GM12873 (cell line): ENCODE data around the gene PLA2G3.

Experiments used
- TF ChIP-seq, protein P1 (sequence below): IDR thresholded peaks from 2 replicates; pipeline ENCODE4 v1.5.1; 2012; ENCODE audit warnings: low read depth, mild to moderate bottlenecking, moderate library complexity, low read length, control low read depth; ENCODE audit not compliant: insufficient read depth; ENCODE audit errors: missing control alignments

PLA2G3 gene

DNA sequence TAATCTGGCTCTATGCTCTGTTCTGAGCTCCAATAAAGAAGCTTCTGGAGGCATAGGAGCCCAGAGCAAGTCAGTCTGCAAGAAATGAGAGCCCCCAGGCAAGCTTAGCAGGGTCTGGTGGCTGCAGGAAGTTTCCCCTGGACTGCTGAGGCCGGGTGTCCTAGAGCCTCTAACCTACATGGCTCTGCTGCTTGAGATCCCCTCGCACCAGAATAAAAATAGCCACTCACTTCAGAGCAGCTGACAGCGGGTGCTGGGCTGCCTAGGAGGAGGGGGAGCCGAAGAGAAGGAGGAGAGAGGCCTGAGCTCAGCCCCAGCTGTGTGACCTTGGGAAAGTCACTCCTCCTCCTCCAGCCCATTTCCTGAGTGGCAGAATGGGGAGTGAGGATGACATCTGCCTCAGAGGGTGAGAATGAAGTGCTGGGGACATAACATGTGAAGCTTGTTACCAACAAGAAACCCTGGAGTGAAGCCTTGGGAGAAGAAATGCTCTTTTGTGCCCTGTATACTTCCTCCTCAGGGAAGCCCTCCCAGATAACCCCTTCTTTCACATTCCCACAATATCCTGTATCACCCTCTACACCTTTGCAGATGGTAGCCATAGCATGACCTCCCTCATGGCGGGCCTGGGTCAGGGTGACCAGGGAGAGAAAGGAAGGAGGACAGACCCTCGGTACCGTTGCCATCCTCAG, 21.1 kb downstream of the PLA2G3 start:
- TF ChIP-seq, protein P1, sequence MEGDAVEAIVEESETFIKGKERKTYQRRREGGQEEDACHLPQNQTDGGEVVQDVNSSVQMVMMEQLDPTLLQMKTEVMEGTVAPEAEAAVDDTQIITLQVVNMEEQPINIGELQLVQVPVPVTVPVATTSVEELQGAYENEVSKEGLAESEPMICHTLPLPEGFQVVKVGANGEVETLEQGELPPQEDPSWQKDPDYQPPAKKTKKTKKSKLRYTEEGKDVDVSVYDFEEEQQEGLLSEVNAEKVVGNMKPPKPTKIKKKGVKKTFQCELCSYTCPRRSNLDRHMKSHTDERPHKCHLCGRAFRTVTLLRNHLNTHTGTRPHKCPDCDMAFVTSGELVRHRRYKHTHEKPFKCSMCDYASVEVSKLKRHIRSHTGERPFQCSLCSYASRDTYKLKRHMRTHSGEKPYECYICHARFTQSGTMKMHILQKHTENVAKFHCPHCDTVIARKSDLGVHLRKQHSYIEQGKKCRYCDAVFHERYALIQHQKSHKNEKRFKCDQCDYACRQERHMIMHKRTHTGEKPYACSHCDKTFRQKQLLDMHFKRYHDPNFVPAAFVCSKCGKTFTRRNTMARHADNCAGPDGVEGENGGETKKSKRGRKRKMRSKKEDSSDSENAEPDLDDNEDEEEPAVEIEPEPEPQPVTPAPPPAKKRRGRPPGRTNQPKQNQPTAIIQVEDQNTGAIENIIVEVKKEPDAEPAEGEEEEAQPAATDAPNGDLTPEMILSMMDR = no peak

DNA sequence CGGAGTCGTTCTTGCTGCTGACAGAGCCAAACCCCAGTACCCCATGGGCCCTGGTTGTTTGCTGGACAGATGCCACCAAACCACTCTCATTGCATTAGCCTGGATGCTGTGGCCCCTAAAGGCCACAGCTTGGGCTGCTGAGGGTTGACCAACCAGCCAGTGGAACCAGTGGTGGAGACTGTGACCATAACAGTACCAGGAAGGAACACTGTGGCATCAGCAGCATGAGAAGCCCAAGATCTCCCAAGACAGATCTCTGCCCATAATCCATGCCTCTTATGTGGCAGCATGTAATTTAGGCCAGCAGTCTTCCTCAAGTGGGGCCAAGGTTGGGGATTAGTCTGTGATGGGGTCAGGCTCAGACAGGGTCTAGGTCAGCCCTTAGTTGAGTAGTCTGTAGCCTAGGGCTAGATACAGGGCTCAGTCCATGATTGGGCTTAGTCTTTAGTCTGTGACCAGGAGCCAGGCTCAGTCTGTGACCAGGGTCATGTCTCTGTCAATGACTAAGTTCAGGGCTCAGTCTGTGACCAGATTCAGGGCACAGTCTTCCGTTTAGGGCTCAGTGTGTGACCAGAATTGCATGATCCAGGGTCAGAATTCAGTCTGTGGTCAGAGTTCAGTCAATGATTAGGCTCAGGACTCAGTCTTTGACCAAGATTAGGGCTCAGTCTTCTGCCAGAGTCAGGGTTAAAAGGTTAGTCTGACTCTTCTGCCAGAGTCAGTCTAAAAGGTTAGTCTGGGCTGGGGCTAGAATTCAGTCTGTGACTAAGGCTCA, 22.1 kb downstream of the PLA2G3 start:
- TF ChIP-seq, protein P1 = no peak

DNA sequence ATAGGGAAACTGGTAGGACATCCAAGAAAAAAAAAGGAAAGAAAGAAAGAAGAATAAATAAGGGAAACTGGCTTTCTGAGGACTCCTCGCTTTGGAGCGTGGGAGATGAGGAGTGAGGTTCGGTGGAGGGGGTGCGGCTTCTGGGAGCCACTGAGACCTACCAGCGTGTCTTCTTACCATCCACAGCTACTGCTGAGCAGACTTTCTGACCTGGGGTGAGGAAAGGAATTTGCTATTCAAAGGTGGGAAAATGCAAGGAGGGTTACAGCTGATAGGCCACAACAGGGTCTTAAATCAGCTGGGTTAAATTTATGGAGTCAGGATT, 32.5 kb downstream of the PLA2G3 start:
- TF ChIP-seq, protein P1 = no peak

DNA sequence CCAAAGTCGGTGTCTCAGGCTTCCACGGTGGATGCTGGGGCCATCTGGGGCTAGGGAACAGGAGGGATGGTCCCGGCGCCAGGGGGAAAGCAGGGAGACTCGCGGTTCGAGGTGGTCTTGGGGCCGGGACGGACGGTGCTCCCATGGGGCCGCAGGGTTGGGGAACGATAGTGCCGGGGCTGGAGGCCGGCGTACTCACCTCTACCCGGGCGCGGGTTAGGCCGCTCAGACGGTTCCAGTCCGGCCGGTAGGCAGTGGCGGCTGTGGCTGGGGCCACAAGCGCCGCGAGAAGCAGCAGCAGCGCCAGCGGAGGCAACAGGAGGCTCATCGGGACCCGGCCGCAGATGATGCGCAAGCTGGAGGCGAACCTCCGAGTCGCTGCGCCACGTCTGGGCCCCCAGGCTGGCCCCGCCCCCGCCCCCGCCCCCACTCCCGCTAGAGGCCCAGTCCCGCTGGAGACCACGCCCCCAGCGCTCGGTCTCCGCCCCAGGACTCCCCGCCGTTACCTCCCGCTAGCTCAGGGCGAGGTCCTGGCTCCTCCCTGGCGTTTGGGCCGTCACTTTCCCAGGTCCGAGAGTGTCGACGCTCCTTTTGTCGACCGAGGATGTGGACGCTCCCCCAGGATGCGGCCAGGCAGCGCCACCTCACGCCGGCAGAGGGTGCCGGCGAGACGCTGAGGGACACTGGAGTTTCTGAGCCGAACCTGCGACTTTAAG, 33.0 kb downstream of the PLA2G3 start, which contains the start of gene SELENOM:
SELENOM (minus strand) TSS at position 391 of the 716 bp plus-strand sequence; CDS start at position 328, 63 bp downstream.
- TF ChIP-seq, protein P1 = peak; percentile 83

DNA sequence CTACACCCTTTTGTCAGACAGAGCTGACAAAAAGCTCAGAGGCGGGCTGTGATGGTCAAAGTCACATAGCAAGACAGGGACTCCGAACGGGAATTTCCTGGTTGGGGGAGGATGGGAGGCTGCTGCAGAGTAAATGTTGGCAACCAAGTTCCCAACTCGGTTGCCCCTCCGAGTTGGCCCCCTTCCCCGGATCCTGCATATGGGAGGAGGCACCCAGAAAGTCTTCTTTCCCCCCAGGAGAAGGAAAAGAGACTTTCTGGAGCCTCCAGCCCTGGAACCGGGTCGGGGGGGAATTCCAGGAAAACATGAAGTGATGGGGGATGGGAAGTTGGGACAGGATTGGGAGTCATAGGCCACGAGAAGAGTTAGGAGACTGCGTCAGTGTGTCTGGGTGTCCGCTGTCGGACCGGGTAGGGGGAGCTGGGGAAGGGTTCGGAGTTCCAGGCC, 33.6 kb downstream of the PLA2G3 start:
- TF ChIP-seq, protein P1 = no peak

DNA sequence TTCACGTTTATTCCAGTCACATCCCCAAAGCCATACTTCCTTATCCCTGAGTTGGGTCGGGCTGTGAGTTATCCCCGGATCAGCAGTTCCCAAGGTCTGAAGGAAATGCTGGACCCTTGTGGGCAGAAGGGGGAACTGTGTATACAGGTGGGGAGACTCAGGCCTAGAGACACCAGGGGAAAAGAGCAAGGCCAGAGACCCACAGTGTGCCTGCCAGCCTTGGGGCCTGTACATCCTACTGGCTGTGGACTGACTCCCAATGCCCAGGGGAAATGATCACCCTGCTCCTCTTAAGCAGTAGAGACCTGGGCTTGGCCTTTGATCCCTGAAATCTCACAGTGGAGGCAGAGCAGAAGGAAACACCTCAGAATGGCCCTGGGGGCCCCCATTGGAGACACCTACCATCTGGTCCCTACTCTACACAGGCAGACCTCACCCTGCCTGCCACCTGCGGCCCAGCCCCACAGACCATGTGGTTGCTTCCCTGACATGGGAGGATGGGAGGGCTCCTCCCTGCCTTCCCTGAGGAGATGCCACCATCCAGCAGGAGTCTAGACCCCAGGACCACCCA, 34.2 kb downstream of the PLA2G3 start:
- TF ChIP-seq, protein P1 = no peak
